ENCODE data around the gene TBKBP1. TPM values are rescaled to one million over a fixed set of nuclear protein-coding genes. Genes with fewer than 3 reads are reported as not detected.

The TBKBP1 gene
- total and polyA plus RNA-seq, 2 donors (not counting 1 experiment from before 2014, with no cell fraction given), result 4.6 to 11.6 TPM

GRCh38 chr17:47703191-47703591 is 9.2 kb downstream of the TBKBP1 start:
- H3K9ac ChIP-seq (ENCODE audit: insufficient read depth, low read length), result no peak overlapping the region
- TF ChIP-seq EZH2 (IDR thresholded peaks at IDR 0.05; ENCODE audit: low read length, missing control alignments) (no peak), CTCF (conservative IDR thresholded peaks at IDR 0.05 in 1 of 2, IDR thresholded peaks at IDR 0.05 in 1 of 2; ENCODE audit: low read depth in 1 of 2, low read length in 2 of 2) (no peak)

GRCh38 chr17:47703671-47704070 is 9.7 kb downstream of the TBKBP1 start:
- H3K4me3 ChIP-seq (replicated peaks in 1 of 4; ENCODE audit: control extremely low read depth in 1 of 4, insufficient read depth in 1 of 4, low read depth in 3 of 4, low read length in 4 of 4), result no peak overlapping the region
- no peak overlapping the region for H3K9ac ChIP-seq (ENCODE audit: insufficient read depth, low read length)
- H3K9me3 ChIP-seq (ENCODE audit: control insufficient read depth, insufficient read depth, low read depth, low read length), result no peaks in the 10 kb centered on the region
- H3K27me3 ChIP-seq (ENCODE audit: control insufficient read depth, insufficient read depth, low read length), result no peaks in the 10 kb centered on the region
- H3K4me1 ChIP-seq (ENCODE audit: control insufficient read depth, extremely low read depth, insufficient read depth, low read length), result peaks cover 2% of the 10 kb centered on the region
- no peaks in the 10 kb centered on the region for H3K79me2 ChIP-seq (ENCODE audit: control insufficient read depth, insufficient read depth, low read length)
- no peak for DNase-seq (ENCODE audit: low read depth in 2 of 2)
- H3K4me2 ChIP-seq (ENCODE audit: extremely low read depth, insufficient read depth, low read length), result no peak overlapping the region
- H3K27ac ChIP-seq (ENCODE audit: insufficient read depth, low read length), result no peak overlapping the region
- peaks cover 4% of the 10 kb centered on the region for H3K36me3 ChIP-seq (ENCODE audit: control insufficient read depth, insufficient read depth, low read length)
- TF ChIP-seq EZH2 (IDR thresholded peaks at IDR 0.05; ENCODE audit: low read length, missing control alignments) (no peak), CTCF (conservative IDR thresholded peaks at IDR 0.05 in 1 of 2, IDR thresholded peaks at IDR 0.05 in 1 of 2; ENCODE audit: low read depth in 1 of 2, low read length in 2 of 2) (no peak)
- H4K20me1 ChIP-seq (ENCODE audit: control insufficient read depth, extremely low read depth, insufficient read depth, low read length), result no peaks in the 10 kb centered on the region
- no peak overlapping the region for H2AFZ ChIP-seq (ENCODE audit: low read length)

More at GRCh38 chr17:47703191-47703591, 9.2 kb downstream of the TBKBP1 start:
- Histone ChIP-seq H3K4me3 (replicated peaks in 1 of 4; ENCODE audit: control extremely low read depth in 1 of 4, insufficient read depth in 1 of 4, low read depth in 3 of 4, low read length in 4 of 4) (no peak overlapping the region), H4K20me1 (ENCODE audit: control insufficient read depth, extremely low read depth, insufficient read depth, low read length) (no peaks in the 10 kb centered on the region), H3K27ac (ENCODE audit: insufficient read depth, low read length) (no peak overlapping the region), H2AFZ (ENCODE audit: low read length) (no peak overlapping the region), H3K9me3 (ENCODE audit: control insufficient read depth, insufficient read depth, low read depth, low read length) (no peaks in the 10 kb centered on the region), H3K4me1 (ENCODE audit: control insufficient read depth, extremely low read depth, insufficient read depth, low read length) (peaks cover 2% of the 10 kb centered on the region), H3K36me3 (ENCODE audit: control insufficient read depth, insufficient read depth, low read length) (peaks cover 4% of the 10 kb centered on the region), H3K79me2 (ENCODE audit: control insufficient read depth, insufficient read depth, low read length) (no peaks in the 10 kb centered on the region), H3K4me2 (ENCODE audit: extremely low read depth, insufficient read depth, low read length) (no peak overlapping the region), H3K27me3 (ENCODE audit: control insufficient read depth, insufficient read depth, low read length) (no peaks in the 10 kb centered on the region)
- no peak for DNase-seq (ENCODE audit: low read depth in 2 of 2)

- Histone ChIP-seq H4K20me1 (ENCODE audit: control insufficient read depth, extremely low read depth, insufficient read depth, low read length) (no peaks in the 10 kb centered on the region), H3K4me2 (ENCODE audit: extremely low read depth, insufficient read depth, low read length) (no peak overlapping the region), H3K4me1 (ENCODE audit: control insufficient read depth, extremely low read depth, insufficient read depth, low read length) (peaks cover 2% of the 10 kb centered on the region), H3K9me3 (ENCODE audit: control insufficient read depth, insufficient read depth, low read depth, low read length) (no peaks in the 10 kb centered on the region), H3K4me3 (replicated peaks in 1 of 4; ENCODE audit: control extremely low read depth in 1 of 4, insufficient read depth in 1 of 4, low read depth in 3 of 4, low read length in 4 of 4) (no peak overlapping the region), H3K79me2 (ENCODE audit: control insufficient read depth, insufficient read depth, low read length) (no peaks in the 10 kb centered on the region), H3K27me3 (ENCODE audit: control insufficient read depth, insufficient read depth, low read length) (no peaks in the 10 kb centered on the region), H3K36me3 (ENCODE audit: control insufficient read depth, insufficient read depth, low read length) (peaks cover 3% of the 10 kb centered on the region), H2AFZ (ENCODE audit: low read length) (no peak overlapping the region), H3K27ac (ENCODE audit: insufficient read depth, low read length) (no peak overlapping the region), H3K9ac (ENCODE audit: insufficient read depth, low read length) (no peak overlapping the region)
- DNase-seq (ENCODE audit: low read depth in 2 of 2), result no peak
- TF ChIP-seq EZH2 (IDR thresholded peaks at IDR 0.05; ENCODE audit: low read length, missing control alignments) (no peak), CTCF (conservative IDR thresholded peaks at IDR 0.05 in 1 of 2, IDR thresholded peaks at IDR 0.05 in 1 of 2; ENCODE audit: low read depth in 1 of 2, low read length in 2 of 2) (no peak)
Observed at GRCh38 chr17:47704116-47704515, 10.2 kb downstream of the TBKBP1 start.

Data from fibroblast of lung (primary cell).